ENCODE data around the gene ATXN10. TPM values are rescaled to one million over a fixed set of nuclear protein-coding genes. Genes with fewer than 3 reads are reported as not detected.

Gene ATXN10
- total and polyA plus RNA-seq, 2 donors (not counting 1 experiment from before 2014, with no cell fraction given), result 52.3 to 95.5 TPM

GRCh38 chr22:45777852-45778375, 106.3 kb downstream of the ATXN10 start:
- H3K9me3 Mint-ChIP-seq (ENCODE audit: insufficient read depth), result no peaks in the 10 kb centered on the region
- Histone ChIP-seq H3K27ac (ENCODE audit: low read length in 2 of 2) (no peak overlapping the region), H4K20me1 (ENCODE audit: control insufficient read depth, insufficient read depth, low read length, poor library complexity, severe bottlenecking) (peaks cover 5% of the 10 kb centered on the region), H3K4me2 (replicated peaks; ENCODE audit: low read depth, low read length, poor library complexity, severe bottlenecking) (peak overlapping the region; percentile 12), H3K36me3 (replicated peaks in 1 of 2; ENCODE audit: control extremely low read depth in 1 of 2, control insufficient read depth in 1 of 2, extremely low read depth in 1 of 2, insufficient read depth in 2 of 2, low read length in 1 of 2) (peaks cover 0 to 9% of the 10 kb centered on the region in 2 experiments), H3K27me3 (replicated peaks in 1 of 4; ENCODE audit: control extremely low read depth in 1 of 4, control insufficient read depth in 3 of 4, insufficient read depth in 4 of 4, low read length in 3 of 4) (no peaks in the 10 kb centered on the region), H3K4me1 (ENCODE audit: control insufficient read depth in 2 of 2, insufficient read depth in 2 of 2, low read length in 2 of 2) (peaks cover 36 to 42% of the 10 kb centered on the region in 2 donors), H3K79me2 (ENCODE audit: control insufficient read depth, insufficient read depth, low read length) (peaks cover 18% of the 10 kb centered on the region), H3K4me3 (ENCODE audit: control extremely low read depth in 1 of 5, extremely low read depth in 1 of 5, insufficient read depth in 1 of 5, low read depth in 2 of 5, low read length in 4 of 5) (no peak overlapping the region), H3K9ac (ENCODE audit: low read length) (no peak overlapping the region), H2AFZ (ENCODE audit: insufficient read depth, low read depth, low read length, poor library complexity, severe bottlenecking) (no peak overlapping the region), H3K9me3 (ENCODE audit: control extremely low read depth in 1 of 3, control insufficient read depth in 2 of 3, insufficient read depth in 1 of 3, low read length in 2 of 3) (no peaks in the 10 kb centered on the region)
- intact Hi-C loops (cut with micrococcal nuclease), result loop anchor here (10.0 kb wide), 2 partner anchors 93 to 167 kb away; no protein-coding TSS in a partner anchor
- 92% methylated on average over 2 of the region's 3 CpGs for WGBS (ENCODE audit: insufficient coverage)
- ATAC-seq (ENCODE audit: low read depth) (no peak), DNase-seq (no peak)
- TF ChIP-seq CTCF (IDR thresholded peaks at IDR 0.05) (no peak), EZH2 (IDR thresholded peaks at IDR 0.05; ENCODE audit: borderline replicate concordance, insufficient read depth, low read depth, low read length, poor library complexity, severe bottlenecking) (no peak)
- ChIA-PET CTCF (interaction anchor here (0.9 kb wide), 1 partner anchor 8 kb away, joined by 4 read pairs; no protein-coding TSS in a partner anchor), POLR2A (no interaction called here)
- peak overlapping the region; percentile 46 for H3K4me3 Mint-ChIP-seq
- H3K4me1 Mint-ChIP-seq, result peaks cover 54% of the 10 kb centered on the region
- H3K27me3 Mint-ChIP-seq, result no peaks in the 10 kb centered on the region
- peak overlapping the region; percentile 33 for H3K27ac Mint-ChIP-seq

GRCh38 chr22:45781459-45781858, 109.8 kb downstream of the ATXN10 start:
- TF ChIP-seq CTCF (IDR thresholded peaks at IDR 0.05), result no peak
- TF ChIP-seq EZH2 (IDR thresholded peaks at IDR 0.05; ENCODE audit: borderline replicate concordance, insufficient read depth, low read depth, low read length, poor library complexity, severe bottlenecking), result no peak
- H3K4me3 Mint-ChIP-seq, result no peak overlapping the region
- ATAC-seq (ENCODE audit: low read depth) (no peak), DNase-seq (no peak)
- H4K20me1 ChIP-seq (ENCODE audit: control insufficient read depth, insufficient read depth, low read length, poor library complexity, severe bottlenecking), result peaks cover 5% of the 10 kb centered on the region
- H3K4me1 ChIP-seq (ENCODE audit: control insufficient read depth in 2 of 2, insufficient read depth in 2 of 2, low read length in 2 of 2), result peaks cover 9 to 11% of the 10 kb centered on the region in 2 donors
- no peak overlapping the region for H3K27ac Mint-ChIP-seq
- H3K79me2 ChIP-seq (ENCODE audit: control insufficient read depth, insufficient read depth, low read length), result peaks cover 22% of the 10 kb centered on the region
- peaks cover 0 to 9% of the 10 kb centered on the region in 2 experiments for H3K36me3 ChIP-seq (replicated peaks in 1 of 2; ENCODE audit: control extremely low read depth in 1 of 2, control insufficient read depth in 1 of 2, extremely low read depth in 1 of 2, insufficient read depth in 2 of 2, low read length in 1 of 2)
- H3K9me3 ChIP-seq (ENCODE audit: control extremely low read depth in 1 of 3, control insufficient read depth in 2 of 3, insufficient read depth in 1 of 3, low read length in 2 of 3), result no peaks in the 10 kb centered on the region
- POLR2A ChIA-PET, result no interaction called here
- no peak overlapping the region for H3K27ac ChIP-seq (ENCODE audit: low read length in 2 of 2)
- H3K4me2 ChIP-seq (replicated peaks; ENCODE audit: low read depth, low read length, poor library complexity, severe bottlenecking), result no peak overlapping the region
- H3K4me3 ChIP-seq (ENCODE audit: control extremely low read depth in 1 of 5, extremely low read depth in 1 of 5, insufficient read depth in 1 of 5, low read depth in 2 of 5, low read length in 4 of 5), result no peak overlapping the region
- CTCF ChIA-PET, result no interaction called here
- no peak overlapping the region for H3K9ac ChIP-seq (ENCODE audit: low read length)
- H3K27me3 Mint-ChIP-seq, result no peaks in the 10 kb centered on the region
- intact Hi-C loops (cut with micrococcal nuclease), result no loop called here
- no peak overlapping the region for H2AFZ ChIP-seq (ENCODE audit: insufficient read depth, low read depth, low read length, poor library complexity, severe bottlenecking)
- no CpG with 5 or more reads among the region's 3 CpGs for WGBS (ENCODE audit: insufficient coverage)
- no peaks in the 10 kb centered on the region for H3K9me3 Mint-ChIP-seq (ENCODE audit: insufficient read depth)
- no peaks in the 10 kb centered on the region for H3K27me3 ChIP-seq (replicated peaks in 1 of 4; ENCODE audit: control extremely low read depth in 1 of 4, control insufficient read depth in 3 of 4, insufficient read depth in 4 of 4, low read length in 3 of 4)
- H3K4me1 Mint-ChIP-seq, result peaks cover 38% of the 10 kb centered on the region
